Measurements from ENCODE around the gene PML.

The PML gene, protein sequence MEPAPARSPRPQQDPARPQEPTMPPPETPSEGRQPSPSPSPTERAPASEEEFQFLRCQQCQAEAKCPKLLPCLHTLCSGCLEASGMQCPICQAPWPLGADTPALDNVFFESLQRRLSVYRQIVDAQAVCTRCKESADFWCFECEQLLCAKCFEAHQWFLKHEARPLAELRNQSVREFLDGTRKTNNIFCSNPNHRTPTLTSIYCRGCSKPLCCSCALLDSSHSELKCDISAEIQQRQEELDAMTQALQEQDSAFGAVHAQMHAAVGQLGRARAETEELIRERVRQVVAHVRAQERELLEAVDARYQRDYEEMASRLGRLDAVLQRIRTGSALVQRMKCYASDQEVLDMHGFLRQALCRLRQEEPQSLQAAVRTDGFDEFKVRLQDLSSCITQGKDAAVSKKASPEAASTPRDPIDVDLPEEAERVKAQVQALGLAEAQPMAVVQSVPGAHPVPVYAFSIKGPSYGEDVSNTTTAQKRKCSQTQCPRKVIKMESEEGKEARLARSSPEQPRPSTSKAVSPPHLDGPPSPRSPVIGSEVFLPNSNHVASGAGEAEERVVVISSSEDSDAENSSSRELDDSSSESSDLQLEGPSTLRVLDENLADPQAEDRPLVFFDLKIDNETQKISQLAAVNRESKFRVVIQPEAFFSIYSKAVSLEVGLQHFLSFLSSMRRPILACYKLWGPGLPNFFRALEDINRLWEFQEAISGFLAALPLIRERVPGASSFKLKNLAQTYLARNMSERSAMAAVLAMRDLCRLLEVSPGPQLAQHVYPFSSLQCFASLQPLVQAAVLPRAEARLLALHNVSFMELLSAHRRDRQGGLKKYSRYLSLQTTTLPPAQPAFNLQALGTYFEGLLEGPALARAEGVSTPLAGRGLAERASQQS

DNA sequence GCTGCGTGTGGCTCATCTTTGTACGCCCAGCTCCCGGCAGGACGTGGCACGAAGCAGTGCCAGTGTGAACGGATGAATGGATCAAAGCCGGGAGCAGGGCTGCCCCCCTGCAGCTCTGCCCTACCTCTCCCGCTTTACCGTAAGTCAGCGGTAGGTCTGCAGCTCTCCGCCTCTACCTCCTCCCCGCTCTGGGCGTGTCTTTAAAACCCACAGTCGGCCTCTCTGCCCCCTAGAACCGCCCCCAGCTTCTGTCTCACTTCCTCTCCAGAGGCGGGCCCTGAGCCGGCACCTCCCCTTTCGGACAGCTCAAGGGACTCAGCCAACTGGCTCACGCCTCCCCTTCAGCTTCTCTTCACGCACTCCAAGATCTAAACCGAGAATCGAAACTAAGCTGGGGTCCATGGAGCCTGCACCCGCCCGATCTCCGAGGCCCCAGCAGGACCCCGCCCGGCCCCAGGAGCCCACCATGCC lies at the start of gene PML:
Gene PML, plus strand, starts transcription at position 304 of the 471 bp plus-strand sequence. Its CDS starts 97 bp downstream, at position 401.
- peak within 1 kb of the TSS; percentile 60 for H3K27ac ChIP-seq

DNA sequence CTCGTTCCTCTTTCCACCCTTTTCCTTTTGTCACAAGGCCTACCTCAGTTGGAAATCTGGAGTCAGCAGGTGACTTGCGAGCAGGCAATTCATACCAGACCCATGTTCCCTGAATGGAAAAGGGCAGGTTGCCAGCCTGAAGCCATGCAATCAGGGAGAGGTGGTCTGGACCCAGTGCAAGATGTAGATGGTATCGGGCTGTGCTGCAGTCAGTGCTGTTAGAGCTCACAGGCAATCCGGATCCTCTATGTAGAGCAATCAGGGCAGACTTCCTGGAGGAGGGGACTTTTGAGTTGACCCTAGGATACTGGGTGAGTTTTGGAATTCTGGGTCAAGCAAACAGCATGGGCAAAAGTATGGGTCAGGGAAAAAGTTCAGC lies 49.4 kb upstream of the PML start:
- no peak for DNase-seq (ENCODE audit: low read depth, low spot score)
- no peak overlapping the region for H3K27ac ChIP-seq

More for the DNA sequence above, at the start of gene PML:
- DNase-seq (ENCODE audit: low read depth, low spot score), result peak; percentile 73

DNA sequence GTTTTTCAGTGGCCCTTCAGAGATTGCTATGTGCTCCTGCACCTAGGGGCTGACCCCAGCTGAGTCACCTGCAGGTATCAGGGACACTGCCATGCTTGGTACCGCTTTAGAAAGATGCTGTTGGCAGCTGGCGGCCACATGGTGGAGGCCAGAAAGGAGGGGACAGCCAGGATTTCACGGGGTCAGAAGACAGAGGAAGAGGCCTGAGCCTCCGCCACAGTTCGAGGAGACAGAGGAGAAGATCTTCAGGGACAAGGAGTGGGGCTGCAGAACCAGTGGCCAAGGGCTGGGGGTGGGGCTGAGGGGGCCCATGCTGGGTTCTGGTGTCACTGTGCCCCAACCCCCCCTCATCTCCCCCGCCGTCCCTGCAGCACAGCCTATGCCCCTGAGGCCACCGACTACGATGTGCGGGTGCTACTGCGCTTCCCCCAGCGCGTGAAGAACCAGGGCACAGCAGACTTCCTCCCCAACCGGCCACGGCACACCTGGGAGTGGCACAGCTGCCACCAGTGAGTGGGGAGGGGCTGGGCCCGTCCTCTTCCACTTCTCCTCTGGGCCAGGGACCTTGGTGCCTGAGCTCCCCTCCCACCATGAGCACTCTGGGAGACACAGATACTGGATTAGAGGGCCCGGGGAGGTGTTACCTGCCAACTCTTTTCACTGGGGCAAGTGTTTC lies 48.3 kb upstream of the PML start:
- DNase-seq (ENCODE audit: low read depth, low spot score), result no peak
- no peak overlapping the region for H3K27ac ChIP-seq

DNA sequence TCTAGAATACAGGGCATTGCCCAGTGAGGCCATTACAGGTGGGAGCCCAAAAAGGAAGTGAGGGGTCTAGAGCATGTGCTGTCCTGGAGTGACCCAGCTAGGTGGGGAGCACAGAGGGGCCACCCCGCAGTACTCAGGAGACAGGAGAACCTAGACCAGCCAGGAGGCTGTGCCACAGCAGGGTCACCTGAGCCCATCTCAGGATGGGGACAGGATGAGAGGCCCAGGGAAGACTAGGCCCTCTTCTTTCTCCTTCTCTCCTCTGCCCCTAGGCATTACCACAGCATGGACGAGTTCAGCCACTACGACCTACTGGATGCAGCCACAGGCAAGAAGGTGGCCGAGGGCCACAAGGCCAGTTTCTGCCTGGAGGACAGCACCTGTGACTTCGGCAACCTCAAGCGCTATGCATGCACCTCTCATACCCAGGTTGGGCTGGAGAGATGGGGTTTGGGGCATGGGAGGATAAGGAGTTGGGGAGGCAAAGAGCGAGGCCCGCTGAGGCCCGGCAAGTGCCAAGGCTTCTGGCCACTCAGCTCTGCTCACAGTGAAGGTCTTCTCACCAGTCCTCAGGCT lies 47.6 kb upstream of the PML start:
- DNase-seq (ENCODE audit: low read depth, low spot score), result no peak
- H3K27ac ChIP-seq, result no peak overlapping the region

DNA sequence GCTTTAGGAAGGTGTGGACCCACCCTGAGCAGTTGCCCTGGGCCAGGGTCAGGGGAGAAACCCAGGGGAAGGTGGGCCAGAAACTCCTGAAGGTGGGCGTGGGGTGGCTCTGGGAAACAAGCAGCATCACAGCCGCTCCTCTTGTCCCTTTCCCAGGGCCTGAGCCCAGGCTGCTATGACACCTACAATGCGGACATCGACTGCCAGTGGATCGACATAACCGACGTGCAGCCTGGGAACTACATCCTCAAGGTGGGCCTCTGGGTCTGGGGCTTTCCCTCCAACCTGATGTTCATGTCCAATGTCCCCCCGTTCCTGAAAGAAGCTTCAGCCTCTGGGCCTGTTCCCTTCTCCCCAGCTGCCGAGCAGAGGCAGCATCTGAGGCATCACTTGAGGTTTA lies 46.9 kb upstream of the PML start:
- no peak overlapping the region for H3K27ac ChIP-seq
- no peak for DNase-seq (ENCODE audit: low read depth, low spot score)

DNA sequence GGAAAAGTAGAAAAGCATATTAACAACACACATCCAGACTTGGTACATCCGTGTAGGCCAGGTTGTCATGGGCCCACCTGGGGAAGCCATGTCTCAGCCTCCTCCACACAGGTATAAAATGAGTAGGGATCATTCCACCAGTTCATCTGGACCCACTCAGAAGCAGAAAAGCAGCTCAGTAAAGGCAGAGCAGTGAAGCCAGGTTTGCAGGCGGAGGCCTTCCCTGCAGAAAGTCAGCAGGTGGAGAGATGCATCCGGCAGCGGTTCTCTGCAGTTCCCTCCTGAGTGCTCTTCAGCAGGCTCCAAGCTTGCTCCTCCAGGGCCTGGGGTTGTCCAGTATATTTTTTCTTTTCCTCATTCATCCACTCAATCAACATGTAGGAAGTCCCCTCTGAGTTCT lies 46.1 kb upstream of the PML start:
- no peak overlapping the region for H3K27ac ChIP-seq

DNA sequence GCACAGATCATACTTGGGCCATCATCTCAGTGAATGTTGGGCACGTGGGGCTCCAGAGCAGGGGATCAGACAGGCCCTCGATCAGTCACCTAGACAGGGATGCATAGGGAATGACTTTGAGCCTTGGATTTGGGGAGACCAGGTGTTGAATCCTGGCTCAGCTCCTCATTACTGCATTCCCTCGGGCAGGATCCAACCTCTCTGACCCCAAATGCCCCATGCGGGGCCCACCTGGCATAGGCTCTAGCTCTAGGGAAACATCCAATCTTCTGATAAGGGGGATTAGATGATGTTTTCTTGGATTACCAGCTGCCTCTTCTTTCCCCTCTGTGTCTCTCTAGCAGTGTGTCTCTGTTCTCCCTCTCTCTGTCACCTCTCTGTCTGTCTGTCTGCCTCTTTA lies 45.5 kb upstream of the PML start:
- no peak overlapping the region for H3K27ac ChIP-seq
- no peak for DNase-seq (ENCODE audit: low read depth, low spot score)

More for the DNA sequence above, 46.1 kb upstream of the PML start:
- no peak for DNase-seq (ENCODE audit: low read depth, low spot score)

DNA sequence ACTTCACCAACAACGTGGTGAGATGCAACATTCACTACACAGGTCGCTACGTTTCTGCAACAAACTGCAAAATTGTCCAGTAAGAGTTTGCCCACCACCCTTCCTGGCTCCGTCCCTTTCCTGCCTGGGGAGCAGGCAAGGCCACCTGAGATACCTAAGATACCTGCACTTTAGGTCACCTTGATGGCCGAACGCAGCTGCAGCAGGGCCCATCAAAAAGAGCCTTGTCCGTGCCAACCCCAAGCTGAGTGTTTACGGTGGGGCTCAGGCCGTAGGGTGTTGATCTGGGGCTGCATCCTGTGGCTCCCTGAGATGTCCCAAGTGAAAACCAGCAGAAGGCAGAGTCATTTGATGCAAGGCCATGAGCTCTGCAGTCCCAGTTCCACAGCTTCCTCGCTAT lies 45.0 kb upstream of the PML start:
- no peak overlapping the region for H3K27ac ChIP-seq
- no peak for DNase-seq (ENCODE audit: low read depth, low spot score)

DNA sequence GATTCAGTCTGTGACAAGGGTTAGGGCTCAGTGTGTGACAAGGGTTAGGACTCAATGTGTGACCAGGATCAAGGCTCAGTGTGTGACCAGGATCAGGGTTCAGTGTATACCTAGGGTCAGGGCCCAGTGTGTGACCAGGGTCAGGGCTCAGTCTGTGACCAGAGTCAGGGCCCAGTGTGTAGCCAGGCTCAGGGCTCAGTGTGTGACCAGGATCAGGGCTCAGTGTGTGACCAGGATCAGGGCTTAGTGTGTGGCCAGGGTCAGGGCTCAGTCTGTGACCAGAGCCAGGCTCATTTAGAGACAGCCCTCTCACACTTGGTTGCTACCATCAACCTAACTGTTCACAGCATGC lies 44.1 kb upstream of the PML start:
- no peak for DNase-seq (ENCODE audit: low read depth, low spot score)
- H3K27ac ChIP-seq, result no peak overlapping the region

DNA sequence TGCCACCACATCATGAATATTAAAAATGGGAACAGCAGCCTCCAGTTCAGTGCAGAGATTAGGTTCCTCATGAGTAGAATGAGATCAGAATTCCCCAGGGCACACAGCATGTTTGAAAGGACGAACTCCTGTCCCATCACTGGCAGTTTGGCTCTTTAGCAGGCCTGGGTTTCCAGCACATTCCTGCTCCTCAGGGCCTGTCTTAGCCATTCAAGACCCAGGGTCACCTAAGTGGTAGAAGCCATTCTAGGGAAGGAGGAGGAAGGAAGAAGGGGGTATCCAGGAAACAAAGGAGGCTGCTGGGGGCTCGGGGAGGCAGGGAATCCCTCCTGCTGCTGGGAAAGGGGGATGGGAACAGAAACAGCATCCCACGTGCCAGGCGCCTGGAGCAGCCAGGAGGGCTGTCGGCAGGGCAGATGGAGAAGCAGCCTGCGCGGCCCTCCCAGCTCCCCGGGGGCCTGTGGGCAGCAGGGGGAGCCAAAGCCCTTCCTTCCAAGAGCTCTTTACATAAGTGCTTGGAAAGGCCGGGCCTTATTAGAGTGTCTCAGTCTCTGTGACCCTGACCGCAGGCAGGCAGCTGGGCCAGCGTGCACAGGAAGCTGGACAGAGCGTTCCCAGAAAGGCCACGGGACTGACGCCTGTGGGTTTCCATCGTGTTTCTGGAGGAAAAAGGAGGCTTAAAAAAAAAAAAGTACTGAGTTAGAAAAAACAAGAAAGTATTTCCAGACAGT lies 43.5 kb upstream of the PML start:
- H3K27ac ChIP-seq, result no peak overlapping the region
- no peak for DNase-seq (ENCODE audit: low read depth, low spot score)

DNA sequence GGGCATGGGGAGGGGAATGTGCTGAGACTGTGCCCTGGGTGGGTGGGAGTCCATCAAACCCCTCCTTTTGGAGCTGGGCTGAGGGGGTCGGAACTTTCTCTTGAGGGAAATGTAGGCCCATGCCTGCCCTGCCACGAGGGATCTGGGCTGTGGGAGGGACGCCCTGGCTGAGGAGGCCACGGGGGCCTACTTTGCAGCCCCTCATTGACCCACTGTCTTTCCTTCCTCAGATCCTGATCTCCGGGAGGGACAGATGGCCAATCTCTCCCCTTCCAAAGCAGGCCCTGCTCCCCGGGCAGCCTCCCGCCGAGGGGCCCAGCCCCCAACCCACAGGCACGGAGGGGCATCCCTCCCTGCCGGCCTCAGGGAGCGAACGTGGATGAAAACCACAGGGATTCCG lies 42.9 kb upstream of the PML start:
- H3K27ac ChIP-seq, result no peak overlapping the region
- no peak for DNase-seq (ENCODE audit: low read depth, low spot score)

DNA sequence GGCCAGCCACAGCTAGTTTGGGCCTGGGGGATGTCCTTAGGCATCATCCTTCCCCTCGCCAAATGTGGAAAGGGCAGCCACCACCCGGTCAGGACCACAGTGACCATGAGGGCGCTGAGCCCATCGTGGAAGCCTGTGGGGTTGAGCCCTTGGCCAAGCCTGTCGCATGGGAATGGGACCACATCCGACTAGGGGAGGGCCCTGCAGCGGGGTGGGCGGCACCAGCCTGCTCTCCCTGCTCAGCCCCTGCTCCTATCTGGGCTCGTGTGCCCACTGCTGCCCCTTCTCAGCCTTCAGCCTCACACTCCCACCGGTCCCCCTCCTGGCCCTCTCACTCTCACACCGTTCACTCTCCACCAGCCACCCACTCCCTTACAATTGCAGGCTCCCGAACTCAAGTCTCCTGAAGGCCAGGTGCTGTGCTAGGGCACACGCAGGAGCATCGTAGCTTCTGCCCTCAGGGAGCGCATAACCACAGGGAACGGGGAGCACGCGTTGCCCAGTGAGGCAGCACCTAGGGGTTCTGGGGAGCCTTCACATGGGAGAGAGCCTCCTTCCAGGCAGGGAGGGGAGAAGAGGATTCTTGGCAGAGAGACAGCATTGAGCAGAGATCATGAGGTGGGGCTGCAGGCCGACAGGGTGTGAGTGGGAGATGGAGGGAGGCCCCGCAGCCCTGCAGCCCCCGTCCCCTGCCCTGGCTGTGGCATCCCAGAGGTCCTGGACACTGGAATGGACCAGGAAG lies 42.2 kb upstream of the PML start:
- no peak for DNase-seq (ENCODE audit: low read depth, low spot score)
- no peak overlapping the region for H3K27ac ChIP-seq

DNA sequence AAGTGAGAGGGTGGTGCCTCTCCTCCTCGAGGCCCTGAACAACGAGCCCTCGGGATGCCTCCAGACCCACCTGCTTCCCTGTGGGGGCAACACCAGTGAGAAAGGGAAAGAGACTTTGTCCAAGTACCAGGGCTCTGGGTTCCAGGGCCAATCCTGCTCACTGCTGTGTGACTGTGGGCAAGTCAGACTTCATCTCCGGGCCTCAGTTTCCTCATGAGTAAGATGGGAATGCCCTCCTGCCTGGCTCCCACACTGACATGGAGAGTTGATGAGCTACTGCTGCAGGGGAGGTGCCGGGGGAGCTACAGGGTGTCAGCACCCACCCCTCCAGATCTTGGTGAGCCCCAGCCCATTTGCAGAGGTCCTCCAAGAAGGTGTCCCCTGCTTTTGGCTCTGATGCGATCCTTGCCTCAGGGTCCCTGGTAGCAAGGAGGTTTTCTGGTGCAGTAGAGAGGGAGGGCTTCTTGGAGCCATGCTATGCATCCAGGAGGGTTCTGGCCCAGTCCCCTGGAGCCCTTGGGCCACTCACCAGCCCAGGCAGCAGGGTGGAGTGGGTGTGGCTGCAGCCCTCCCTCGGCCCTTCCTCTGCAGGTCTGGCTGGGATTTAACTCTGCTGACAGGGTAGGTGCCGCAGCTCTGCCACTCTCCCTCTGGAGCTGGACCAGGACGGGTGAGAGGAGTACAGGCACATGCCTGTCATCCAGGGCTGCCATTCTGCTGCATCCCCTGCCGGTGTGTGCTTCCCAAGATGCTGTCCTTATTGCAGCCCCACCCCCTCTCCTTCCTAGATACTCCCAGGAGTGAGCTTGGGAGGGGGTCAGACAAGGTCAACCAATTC lies 41.4 kb upstream of the PML start:
- DNase-seq (ENCODE audit: low read depth, low spot score), result no peak
- no peak overlapping the region for H3K27ac ChIP-seq

DNA sequence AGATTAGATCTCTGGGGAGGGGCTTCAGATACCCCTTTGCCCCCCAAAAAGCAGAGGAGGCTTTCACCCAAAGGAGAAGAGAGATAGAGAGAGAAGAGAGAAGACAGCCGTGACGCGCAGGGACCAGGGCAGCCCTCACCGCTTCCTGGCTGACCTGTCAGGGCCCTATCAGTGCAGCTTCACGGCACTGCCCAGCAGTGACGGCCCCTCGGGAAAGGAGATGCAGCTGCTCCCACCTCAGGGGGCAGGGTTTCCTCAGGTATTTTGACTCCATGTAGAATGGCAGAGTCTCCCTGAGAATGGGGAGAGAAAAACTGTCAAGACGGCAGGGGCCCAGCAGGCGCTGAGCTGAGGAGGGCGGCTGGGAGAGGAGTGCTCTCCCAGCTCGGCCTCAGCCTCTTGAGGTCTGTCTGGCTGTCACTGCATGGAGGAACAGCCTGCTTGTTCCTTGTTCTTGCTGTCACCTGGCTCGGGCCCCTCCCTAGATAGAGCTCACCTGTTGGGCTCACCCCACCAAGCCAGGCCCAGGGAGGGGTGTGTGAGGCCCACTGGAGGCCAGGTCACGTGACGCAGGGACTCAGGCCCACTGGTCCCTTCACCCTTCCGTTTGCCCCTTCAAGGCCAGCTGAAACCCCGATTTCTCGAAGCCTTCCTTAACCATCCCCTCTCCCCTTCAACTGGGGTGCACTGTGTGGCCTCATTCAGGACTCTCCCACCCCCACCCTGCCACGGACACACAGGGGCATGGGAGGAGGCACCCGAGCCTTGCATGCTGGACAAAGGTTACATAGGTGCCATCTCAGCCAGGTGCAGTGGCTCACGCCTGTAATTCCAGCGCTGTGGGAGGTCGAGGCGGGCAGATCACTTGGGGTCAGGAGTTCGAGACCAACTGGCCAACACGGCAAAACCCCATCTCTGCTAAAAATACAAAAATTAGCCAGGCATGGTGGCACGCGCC lies 40.0 kb upstream of the PML start:
- DNase-seq (ENCODE audit: low read depth, low spot score), result no peak
- no peak overlapping the region for H3K27ac ChIP-seq

DNA sequence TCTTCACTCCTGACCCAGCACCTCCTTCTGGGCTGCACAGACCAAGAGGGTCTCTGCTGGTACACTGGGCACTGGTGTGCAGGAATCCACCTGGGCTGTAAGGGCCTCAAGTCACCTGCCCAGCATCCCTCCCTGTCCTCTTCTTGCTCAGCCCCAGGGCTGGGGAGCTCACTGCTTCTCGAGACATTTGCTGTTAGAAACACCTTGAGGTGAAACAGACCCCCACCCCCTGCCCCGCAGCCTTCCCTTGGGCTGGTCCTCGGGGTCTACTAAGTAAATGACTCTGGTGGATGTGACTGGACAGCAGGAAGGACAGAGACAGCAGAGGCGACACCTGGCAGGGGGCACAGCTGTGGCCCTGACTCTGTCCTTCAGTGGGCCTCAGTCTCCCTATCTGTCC lies 39.2 kb upstream of the PML start:
- H3K27ac ChIP-seq, result no peak overlapping the region
- no peak for DNase-seq (ENCODE audit: low read depth, low spot score)

DNA sequence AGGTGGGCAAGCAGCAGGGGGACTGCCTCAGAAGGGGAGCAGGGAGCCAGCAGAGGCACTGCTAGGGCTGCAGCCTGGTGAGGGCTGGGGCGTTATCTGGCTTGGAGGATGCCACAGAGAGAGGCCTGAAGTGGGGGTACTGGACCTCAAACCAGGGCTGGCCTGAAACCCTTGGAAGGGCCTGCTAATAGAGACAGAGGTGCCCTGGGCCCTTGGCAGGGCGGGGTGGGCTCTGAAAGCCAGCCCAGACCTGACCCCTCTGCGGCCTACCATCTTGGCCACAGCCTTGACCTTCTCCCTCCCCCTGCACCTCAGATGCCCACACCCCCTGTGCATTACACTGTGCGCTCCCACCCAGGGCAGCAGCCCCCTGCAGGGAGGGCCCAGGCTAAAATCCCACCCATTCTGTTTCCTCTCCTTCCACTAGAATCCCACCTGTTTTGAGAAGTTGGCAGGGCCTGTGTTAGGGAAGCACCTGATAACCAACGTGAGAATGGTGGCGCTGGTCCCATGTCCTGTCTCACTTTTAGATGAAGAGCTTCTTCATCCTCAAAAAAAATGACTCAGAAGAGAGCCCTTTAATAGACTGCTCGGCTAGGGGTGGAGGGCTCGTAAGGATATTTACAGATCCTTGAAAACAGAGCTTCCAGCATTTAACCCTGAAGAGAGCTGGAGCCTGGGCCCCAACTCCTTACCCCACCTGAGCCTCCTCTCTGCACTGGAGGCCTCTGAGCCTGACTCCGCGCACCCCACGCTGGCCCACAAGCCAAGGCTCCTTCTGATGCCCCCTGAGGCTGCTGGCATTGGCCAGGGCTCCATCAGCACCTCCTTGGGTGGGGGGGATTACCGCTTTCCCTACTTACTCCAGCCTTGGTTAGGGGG lies 38.4 kb upstream of the PML start:
- no peak for DNase-seq (ENCODE audit: low read depth, low spot score)
- peak overlapping the region; percentile 56 for H3K27ac ChIP-seq

Data from epithelial cell of prostate (primary cell).